GM18861 (cell line): ENCODE data around the gene C9.
"Not testable (repeated sequence)": the region's sequence is repeated elsewhere in the genome, so short reads cannot be mapped to it uniquely, and the experiment has no call there.

Source experiments
- ATAC-seq: cut with Tn5 transposase; IDR thresholded peaks from one replicate; pipeline ENCODE4 v1.9.1; 2021; ENCODE audit not compliant: unreplicated experiment

Gene C9

DNA sequence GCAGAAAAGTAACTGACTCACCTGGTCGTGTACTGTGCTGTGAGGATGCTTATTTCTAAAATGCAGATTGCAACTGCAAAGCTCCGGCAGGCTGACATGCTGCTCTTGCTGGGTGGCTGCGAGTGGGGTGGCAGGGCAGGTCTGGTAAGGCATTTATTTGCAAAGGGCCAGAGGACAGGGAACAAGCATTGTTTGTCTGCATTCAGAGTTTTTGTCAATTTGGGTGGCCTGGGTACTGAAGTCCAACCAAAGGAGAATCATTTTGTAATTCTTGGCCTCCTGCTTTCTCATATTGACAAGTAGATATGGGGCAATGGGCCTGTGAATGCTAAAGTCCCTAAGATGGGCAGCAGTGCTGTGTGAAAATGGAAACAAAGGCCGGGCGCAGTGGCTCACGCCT, at the start of gene C9:
Gene C9, minus strand, starts transcription at position 129 of the 400 bp plus-strand sequence. Its CDS starts 31 bp downstream, at position 98.
- no peak for ATAC-seq

DNA sequence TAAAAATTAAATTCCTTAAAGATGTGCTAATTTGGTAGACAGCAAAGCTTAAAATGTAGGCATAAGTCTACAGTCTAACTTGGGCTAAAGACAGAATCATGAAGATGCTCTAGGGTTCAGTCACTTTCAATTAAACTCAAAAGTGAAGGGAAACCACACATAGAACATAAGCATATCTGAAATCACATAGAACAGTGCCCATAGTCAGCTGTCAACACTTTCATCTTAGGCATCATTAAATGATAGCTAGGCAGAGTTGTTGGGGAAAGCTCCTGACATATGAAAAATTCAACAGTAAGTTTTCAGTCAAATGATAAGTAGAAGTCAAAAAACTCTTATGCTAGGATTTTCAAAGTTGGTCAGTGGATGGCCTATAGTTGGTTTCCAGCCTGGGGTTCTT, 49.5 kb upstream of the C9 start:
- no peak for ATAC-seq

DNA sequence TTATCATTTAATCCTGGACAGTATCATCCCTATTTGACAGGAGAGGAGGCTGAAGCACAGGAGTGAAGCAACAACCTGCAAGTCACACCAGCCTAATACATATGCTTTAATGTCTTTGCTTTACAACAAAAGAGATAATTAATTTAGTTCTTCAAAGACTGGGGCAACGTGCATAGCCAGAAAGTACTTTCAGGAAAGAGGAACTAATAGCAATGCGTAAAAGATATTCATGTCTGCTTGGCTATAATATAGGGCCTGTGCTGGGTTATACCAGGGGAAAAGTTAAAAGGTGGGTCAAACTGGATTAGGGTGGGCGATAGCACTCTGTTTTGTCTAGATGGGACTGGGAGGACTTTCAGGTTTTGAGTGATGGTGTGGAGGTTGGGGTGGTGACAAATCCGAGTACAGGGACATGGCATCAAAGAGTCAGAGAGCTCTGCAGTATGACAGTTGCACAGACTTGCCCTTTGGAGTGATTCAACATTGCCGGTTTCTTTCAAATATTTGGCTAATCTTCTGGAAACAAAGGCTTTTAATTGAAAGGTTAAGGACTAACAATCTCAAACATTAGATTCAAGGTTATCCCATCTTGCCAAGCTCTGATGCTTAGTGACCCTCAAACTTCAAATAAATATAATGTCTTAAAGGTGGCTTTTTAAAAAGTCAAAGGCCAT, 48.6 kb upstream of the C9 start:
- ATAC-seq: no peak

DNA sequence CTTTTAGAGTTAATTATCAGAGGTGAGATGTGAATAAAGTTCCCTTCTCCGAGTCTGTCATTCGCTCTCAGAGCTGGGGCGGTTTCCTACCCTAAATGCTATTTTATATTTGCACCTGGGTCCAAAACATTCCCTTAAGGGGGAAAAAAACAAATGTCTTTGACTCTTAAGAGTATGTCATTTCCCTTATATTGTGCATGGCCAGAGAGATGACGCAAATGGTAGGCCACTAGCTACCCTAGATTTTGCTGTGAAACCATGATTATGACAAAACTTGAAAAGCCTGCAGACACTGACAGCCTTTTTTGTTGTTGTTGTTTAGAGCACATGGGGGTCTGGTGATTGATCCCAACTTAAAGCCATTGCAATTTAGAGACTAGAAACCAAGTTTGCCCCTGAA, 47.7 kb upstream of the C9 start:
- ATAC-seq: no peak

DNA sequence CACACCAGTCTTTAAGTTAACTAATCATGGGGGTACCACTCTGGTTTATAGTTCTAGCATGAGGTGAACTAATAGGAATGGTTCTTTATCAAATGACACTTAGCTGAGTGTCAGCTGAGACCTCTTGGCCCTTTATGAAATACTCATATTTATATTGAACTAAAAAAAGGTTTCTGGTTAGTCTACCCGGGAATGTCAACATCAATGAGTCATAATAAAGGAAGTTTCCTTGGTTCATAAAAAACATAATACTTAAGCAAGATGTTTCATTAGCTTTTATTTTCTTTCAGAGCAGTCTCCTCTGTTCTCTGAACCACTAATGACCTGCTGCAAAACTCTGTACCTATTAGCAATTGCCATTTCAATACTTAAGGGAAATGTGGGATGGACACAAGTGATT, 46.8 kb upstream of the C9 start:
- ATAC-seq: no peak

DNA sequence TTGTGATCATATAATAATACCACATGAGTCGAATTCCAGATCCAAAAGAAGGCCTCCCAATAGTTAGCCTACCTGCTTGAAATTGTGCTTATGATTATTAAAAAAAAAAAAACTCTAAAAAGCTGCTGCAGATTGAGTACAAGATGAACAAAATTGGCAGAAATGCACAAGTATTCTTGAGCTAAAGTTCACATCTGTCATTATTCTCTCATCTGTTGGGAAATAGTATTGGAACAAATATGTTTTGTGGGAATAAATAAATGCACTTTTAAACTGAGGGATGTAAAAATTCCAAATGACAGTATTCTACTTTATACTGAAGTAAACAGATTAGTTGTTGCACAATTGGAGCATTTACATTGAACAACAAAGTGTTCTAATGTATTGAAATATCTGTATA, 44.7 kb upstream of the C9 start:
- ATAC-seq: no peak

DNA sequence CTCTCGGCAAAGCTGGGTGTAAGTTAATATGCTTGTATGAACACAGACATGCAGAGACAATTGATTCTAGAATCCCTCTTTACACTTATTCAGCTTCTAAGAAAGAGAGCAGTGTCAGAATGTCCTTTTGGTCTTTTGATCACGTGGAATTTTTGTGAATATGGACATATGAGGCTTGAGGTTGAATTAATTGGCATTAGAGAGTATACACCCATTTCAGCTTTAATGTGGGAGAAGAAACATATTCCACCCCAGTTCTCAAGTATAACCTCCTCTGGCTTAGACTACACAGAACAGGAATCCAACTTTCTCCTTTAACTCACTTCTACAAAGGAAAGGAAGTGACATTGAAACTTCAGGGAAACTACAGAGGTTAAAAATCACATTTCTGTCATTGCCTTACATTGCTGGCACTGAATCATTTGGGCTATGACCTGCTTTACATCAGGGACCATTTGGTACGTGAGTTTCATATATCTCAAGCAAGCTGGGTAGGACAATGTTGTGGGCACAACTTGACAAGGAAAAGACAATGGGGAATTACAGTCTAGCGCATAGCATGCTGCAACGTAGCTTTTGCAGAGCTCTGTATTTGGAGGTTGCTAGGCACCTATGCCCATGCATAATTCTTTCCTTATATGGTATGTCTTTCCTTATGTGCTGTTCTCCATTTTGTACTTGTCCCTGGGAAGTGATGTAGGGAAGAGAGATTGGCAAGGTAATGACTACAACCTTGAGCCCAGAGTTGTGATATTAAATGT, 41.0 kb upstream of the C9 start:
- ATAC-seq: no peak

DNA sequence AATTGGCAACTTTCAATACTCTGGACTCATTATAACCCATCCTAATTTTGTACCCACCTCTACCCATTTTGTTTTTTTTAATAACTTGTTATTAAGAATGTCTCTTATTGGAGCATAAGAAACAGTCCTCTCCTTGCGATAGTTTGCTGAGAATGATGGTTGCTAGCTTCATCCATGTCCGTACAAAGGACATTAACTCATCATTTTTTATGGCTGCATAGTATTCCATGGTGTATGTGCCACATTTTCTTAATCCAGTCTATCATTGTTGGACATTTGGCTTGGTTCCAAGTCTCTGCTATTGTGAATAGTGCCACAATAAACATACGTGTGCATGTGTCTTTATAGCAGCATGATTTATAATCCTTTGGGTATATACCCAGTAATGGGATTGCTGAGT, 39.5 kb upstream of the C9 start:
- ATAC-seq: not testable (repeated sequence)

DNA sequence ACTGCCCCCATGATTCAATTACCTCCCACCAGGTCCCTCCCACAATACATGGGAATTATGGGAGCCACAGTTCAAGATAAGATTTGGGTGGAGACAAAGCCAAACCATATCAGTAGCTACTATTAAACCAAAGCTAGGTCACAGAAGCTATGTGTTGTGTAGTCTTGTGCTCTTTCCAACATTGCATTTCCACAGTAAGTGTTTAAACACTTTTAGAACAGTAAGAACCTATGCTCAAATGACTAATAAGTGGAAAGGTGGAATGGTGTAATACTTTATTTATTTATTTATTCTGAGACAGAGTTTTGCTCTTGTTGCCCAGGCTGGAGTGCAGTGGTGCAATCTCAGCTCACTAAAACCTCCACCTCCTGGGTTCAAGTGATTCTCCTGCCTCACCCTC, 37.8 kb upstream of the C9 start:
- ATAC-seq: not testable (repeated sequence)

DNA sequence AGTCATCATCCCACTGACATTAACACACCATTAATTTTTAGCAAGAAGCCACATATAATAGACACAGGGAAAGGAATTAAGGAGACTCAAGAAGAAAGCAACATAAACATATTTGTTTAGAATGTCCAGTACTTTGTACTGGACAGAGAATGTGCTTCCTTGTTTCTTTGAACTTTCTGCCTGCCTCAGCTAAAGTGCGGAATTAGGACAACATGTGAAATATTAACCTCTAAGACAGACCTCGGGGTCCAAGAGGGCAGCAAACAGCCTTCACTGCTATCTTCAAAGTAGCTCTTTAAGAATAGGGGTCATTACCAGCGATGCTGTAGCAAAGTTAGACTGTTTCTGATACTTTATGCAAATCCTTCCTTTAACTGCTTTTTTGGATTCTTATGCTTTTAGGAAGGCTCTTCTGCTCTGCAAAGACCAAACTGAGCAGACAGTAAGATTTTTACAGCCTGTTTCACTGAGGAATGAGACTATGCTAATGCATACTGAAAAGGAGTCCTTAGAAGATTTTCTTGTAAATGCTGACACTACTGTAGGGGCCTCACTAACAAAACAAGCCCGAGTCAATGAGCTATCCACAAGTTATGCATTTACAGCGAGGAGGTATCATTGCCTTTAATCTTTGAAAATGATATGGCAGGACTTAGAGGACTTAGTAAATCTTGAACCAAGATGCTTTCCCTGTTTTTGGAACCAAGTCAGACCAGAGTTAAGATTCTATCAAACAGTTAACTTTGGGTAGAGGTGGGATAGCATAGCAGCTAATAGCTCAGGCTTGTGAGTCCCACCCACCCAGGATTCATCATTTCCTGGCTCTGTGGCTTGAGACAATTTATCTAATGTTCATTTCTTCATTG, 36.7 kb upstream of the C9 start:
- ATAC-seq: no peak

DNA sequence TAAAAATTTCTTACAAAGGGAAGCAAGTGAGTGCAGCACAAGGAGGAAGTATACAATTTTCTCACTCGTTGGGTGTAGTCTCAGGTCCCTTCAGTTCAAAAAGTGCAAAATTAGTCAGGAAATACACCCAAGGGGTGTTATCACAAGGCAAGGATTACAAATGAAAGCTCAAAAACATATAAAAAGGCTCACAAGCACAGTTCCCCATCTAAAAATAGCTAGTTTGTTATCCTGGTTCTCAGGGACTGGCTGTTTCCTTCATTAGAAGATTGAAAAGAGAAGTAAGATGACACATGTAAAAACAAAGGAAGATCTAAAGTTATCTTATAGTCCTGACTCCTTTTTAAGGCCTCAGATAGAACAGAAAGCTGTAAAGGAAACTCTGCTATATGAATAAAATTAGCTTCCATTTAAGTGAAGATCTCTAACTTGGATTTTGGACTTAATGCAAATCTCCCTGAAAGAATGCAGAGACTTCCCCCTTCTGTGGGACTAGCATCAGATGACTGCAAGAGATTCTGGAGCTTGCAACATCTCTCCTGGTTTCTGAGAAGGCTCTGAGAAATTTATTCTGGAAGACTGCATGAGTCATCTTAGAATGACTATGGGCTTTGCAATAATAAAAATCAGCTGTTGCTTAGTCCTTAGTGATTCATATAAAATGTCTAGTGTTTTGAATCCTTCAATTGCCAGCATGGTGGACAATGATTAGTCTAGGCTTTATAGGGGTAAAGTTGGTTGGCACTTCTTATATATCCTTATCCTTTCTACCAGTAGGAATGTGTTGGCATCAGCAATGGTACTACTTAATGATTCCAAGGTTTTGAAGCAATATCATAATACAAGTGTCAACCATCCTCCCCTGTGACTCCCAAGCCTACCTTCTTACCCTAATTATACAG, 35.1 kb upstream of the C9 start:
- no peak for ATAC-seq

DNA sequence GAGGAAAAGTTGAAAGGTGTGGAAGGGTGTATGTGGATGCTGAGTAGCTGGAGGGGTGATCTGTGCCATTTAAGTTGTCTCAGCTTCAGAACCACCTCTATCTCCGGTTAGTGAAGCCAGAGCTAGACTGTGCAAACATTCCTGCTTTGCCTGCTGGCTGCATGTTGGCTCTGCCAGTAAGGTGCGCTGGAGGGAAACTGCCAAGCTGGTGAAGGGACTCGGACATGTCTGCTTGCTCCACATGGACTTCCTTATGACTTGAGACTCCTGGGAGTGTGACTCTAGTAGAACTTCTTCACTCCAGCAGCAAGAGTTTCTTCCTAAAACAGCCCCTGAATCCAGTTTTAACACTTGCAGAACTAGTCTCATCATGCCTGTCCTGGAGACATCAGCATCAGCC, 32.5 kb upstream of the C9 start:
- ATAC-seq: no peak

DNA sequence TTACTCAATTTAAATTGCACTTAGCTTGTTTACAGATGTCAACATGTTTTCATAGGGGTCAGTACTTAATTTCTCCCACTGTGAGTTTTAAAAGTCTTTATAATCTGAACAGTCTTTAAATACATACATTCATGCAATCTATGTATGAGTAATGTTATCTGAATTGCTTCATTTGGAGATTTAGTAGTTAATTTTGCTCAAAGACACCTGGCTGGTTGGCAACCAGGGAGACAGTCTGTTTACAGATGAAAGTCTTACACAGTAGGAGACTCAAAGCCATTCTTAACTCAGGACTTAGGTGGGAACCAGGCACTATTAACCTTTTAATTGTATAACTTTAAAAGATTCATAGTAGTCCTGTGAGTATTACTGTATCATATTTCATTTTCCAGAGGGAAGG, 31.2 kb upstream of the C9 start:
- ATAC-seq: no peak

DNA sequence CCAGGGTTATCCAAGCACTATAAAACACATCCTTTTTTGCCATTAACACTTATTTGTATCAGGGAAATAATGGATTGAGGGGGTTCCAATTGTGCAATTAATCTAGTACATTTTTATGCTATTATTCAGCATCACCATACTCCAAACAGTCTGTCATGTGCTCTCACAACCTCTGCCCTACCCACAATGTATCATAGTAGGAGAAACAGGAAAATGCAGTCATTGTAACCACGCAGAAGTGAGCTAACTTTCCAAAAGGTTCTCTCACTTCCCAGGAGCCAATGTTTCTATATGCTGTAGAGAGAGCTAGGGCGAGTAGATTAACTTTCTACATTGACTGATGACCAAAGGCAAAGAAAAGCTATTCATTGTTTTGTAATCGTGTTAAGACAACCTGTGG, 30.7 kb upstream of the C9 start:
- no peak for ATAC-seq

DNA sequence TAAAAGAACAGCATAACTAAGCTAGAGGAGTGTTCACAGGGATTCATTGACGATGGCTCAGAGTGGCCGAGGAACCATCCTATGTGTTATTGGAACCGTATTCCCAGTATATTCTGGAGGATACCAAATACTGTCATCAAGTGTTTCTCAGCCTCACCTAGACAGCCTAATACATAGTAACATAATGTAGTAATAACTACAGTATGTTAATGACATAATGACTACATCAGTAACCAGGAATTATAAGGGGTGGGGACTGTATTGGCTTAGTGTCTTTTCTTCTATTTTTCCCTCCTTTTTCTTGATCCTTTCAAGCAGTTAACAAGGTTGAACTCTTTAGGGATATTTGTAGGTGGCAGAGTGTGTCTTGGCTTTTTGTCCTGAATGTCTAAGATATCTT, 26.6 kb upstream of the C9 start:
- ATAC-seq: no peak

DNA sequence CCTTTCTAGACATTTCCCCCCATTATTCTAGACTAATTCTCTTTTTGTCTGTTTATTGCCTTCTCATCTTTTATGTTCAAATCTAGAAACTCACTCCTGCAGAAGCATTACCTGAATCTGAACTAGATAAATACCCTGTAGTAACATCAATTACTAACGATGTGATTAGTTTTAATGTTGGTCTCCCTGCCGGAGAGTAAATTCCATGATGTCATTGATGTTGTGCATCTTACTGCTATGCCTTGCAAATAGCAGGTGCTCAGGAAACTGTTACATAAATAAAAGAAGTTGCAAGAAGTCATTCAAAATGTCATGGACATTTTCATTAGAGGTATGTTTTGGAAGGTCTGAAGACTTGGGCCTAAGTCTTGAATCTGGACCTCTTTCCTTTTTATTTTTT, 23.0 kb upstream of the C9 start:
- ATAC-seq: no peak

DNA sequence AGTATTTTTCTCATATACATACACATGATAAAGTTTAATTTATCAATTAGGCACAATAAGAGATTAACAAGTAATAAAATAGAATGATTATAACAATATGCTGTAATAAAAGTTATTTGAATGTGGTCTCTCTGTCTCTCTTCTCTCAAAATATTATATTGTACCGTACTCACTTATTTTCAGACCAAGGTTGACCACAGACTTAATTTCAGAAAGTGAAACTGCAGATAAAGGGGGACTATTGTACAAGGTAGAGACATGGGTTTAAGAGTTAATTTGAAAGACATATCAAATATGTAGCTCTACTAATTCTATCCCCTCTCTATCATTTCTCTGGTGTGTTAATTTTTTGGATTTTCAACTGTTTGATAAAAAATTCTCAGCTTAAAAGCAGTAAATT, 20.0 kb upstream of the C9 start:
- no peak for ATAC-seq

DNA sequence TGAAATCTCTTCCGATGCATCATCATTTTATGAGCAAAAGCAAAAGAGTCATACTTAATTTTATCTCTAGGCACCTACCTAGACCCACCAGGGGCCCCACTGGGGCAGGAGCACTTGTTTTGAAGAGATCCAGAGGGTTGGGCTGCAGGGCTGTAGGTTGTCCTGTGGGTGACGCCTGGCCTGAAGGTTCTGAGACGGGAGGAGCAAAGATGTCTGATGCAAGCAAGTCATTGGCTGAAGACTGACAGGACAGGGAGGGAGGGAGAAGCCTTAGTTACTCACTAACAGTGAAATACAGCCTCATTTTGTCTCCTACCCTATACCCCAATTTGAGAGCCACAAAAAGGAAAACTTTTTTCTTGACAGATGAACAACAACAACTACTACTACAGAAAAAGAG, 17.1 kb upstream of the C9 start:
- no peak for ATAC-seq

DNA sequence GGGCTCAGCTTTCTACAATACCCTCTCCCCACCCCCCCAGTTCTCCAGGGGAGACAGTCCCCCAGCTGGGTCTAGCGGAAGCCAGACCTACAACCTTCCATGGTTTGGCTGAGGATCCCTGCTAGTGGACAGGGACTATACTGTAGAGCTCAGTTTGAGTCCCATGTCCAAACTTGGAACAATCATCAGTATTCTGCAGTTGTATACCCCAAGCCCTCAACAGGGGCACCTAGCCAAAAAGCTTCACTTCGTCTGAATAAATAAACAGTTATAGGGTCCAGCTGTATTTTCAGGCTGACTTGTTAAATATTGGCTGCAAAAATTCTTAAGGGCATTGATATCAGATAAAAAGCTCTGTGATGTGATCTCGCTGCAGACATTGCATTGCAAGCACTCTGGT, 15.4 kb upstream of the C9 start:
- no peak for ATAC-seq

DNA sequence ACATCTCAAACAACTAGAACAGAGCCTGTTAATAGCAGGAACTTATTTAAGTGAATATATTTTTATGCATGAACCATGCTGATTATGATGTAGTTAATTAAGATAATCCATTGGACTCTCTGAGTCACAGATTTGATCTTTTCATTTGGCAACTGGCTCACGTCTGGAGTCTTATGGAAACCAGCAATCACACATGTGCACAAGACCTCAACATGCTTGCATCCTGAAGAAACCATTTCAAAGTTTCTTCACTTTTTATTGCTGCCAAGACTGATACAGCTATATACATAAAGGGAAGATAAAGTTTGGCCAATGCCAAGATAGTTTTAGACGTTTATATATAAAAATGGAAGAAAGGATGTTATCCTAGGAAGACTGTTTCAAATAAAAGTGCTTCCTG, 13.3 kb upstream of the C9 start:
- ATAC-seq: no peak

DNA sequence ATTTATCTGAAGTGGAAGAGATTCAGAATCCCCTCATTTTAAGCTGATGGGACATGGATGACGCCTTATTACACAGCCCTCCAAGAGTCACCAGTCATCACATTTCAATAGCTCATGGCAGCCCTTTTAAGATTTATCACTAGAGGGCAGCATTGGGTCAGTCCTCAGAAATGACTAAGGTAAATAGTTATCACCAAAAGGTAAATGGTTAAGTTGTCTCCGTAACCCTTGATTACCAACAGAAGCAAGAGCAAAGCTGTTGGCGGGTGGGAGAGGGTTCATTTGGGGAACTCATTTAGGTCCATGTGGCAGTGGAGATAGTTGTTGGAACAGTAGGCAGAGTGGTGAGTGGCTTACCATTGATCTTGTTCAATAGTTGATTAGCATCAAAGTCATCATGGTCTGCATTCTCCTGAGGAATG, 12.0 kb upstream of the C9 start:
- ATAC-seq: no peak
